ENCODE measurements around the gene ELFN2.
"Not testable (repeated sequence)": the region's sequence is repeated elsewhere in the genome, so short reads cannot be mapped to it uniquely, and the experiment has no call there.

The ELFN2 gene

GRCh38 chr22:37427135-37427710 is at the start of gene ELFN2:
ELFN2 (minus strand) TSS chr22:37427479; CDS start chr22:37375534, 51,945 bp downstream.
- DNase-seq (ENCODE audit: low read depth, low spot score): no peak

GRCh38 chr22:37476389-37477329 is 49.4 kb upstream of the ELFN2 start:
- no peak for DNase-seq (ENCODE audit: low read depth, low spot score)

GRCh38 chr22:37474447-37475090 is 47.3 kb upstream of the ELFN2 start:
- DNase-seq (ENCODE audit: low read depth, low spot score): no peak

GRCh38 chr22:37473437-37473946 is 46.2 kb upstream of the ELFN2 start:
- no peak for DNase-seq (ENCODE audit: low read depth, low spot score)

- no peak for DNase-seq (ENCODE audit: low read depth, low spot score)
These were observed 45.2 kb upstream of the ELFN2 start for GRCh38 chr22:37472418-37473006.

GRCh38 chr22:37471727-37472417 is 44.6 kb upstream of the ELFN2 start:
- no peak for DNase-seq (ENCODE audit: low read depth, low spot score)

GRCh38 chr22:37470087-37470445 is 42.8 kb upstream of the ELFN2 start:
- no peak for DNase-seq (ENCODE audit: low read depth, low spot score)

- DNase-seq (ENCODE audit: low read depth, low spot score): no peak
These were observed 42.3 kb upstream of the ELFN2 start for GRCh38 chr22:37469416-37470086.

- DNase-seq (ENCODE audit: low read depth, low spot score): not testable (repeated sequence)
These were observed 41.0 kb upstream of the ELFN2 start for GRCh38 chr22:37468201-37468695.

- no peak for DNase-seq (ENCODE audit: low read depth, low spot score)
These were observed 40.2 kb upstream of the ELFN2 start for GRCh38 chr22:37467391-37467955.

- DNase-seq (ENCODE audit: low read depth, low spot score): no peak
These were observed 36.9 kb upstream of the ELFN2 start for GRCh38 chr22:37464181-37464580.

GRCh38 chr22:37462983-37463382 is 35.7 kb upstream of the ELFN2 start:
- DNase-seq (ENCODE audit: low read depth, low spot score): no peak

- DNase-seq (ENCODE audit: low read depth, low spot score): no peak
These were observed 35.2 kb upstream of the ELFN2 start for GRCh38 chr22:37462436-37462835.

GRCh38 chr22:37461961-37462360 is 34.7 kb upstream of the ELFN2 start:
- no peak for DNase-seq (ENCODE audit: low read depth, low spot score)

GRCh38 chr22:37460684-37461083 is 33.4 kb upstream of the ELFN2 start:
- DNase-seq (ENCODE audit: low read depth, low spot score): no peak

- no peak for DNase-seq (ENCODE audit: low read depth, low spot score)
These were observed 31.9 kb upstream of the ELFN2 start for GRCh38 chr22:37459206-37459605.

GRCh38 chr22:37457093-37457893 is 30.0 kb upstream of the ELFN2 start:
- peak; percentile 73 for DNase-seq (ENCODE audit: low read depth, low spot score)

- DNase-seq (ENCODE audit: low read depth, low spot score): no peak
These were observed 29.1 kb upstream of the ELFN2 start for GRCh38 chr22:37456346-37456745.

GRCh38 chr22:37455896-37456295 is 28.6 kb upstream of the ELFN2 start:
- no peak for DNase-seq (ENCODE audit: low read depth, low spot score)
